Muscle of arm (tissue), 12 donors: ENCODE data around the gene CSTF2T. TPM values are rescaled to one million over a fixed set of nuclear protein-coding genes. Genes with fewer than 3 reads are reported as not detected.

Source experiments
- DNase-seq: peaks from one replicate; pipeline ENCODE4 v3.0.0-alpha.2; 2013
- polyA plus RNA-seq, 12 donors: library from polyadenylated mRNA; unstranded; fragments of 120-200 nt; gene quantifications; one replicate each; pipeline ENCODE4 v1.2.1, GENCODE V29; 2013; ENCODE audit not compliant: insufficient read length in 12 of 12

Gene CSTF2T
- polyA plus RNA-seq, 12 donors = 19.9 to 38.3 (median 35.0) TPM; not detected in 1

DNA sequence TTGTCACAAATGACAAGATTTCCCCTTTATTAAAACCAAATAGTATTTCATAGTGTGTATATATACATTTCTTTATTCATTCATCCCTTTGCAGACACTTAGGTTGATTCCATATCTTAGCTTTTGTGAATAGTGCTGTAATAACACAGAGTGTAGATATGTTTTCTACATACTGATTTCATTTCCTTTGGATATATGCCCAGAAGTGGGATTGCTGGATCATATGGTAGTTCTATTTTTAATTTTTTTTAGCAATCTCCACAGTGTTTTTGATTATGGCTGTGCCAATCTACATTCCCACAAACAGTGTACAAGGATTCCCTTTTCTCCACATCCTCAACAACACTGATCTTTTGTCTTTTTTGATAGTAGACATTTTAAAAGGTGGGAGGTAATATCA lies 46.4 kb downstream of the CSTF2T start:
- no peak for DNase-seq

DNA sequence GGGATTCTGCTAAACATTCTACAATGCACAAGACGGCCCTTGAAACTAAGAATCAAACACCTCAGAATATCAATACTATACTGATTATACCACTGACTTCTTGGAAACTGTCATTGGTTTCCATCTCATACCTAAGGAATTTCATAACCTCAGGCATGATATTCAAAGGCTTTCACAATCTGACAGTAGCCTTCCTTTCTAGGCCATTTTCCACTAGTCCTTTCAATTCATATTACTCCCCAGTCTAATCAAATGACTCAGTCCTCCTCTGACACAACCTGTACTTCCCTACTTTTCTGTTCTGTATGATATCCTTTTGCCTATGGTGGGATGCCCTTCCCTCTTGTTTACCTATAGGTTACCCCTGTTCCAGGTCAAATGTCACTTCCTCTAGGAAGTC lies 48.3 kb downstream of the CSTF2T start:
- no peak for DNase-seq

DNA sequence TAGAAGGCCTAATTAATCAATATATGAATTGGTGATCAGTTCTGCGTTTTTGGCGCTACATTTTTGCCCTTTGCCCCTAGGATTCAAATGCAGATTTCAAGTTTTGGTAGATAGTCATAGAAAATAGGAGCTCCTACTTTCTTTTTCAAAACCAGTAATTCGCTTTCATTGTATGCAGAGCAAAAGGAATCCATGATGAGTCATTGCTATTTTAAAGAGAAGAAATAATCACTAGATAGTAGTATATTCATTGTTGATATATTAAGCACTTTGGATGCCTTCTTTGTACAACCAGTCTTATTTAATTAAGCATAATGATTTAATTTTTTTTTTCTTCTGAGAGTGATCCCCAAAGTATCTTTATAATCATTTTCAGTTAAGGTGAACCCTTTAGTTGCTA lies 50.3 kb downstream of the CSTF2T start:
- DNase-seq = no peak
